Measurements from ENCODE around the gene BCL6. TPM values are rescaled to one million over a fixed set of nuclear protein-coding genes. Genes with fewer than 3 reads are reported as not detected.
A peak's percentile ranks its signal among the peaks of the same experiment; 100 is the strongest.

Gene BCL6
- total and polyA plus RNA-seq, 10 of the 15 experiments (the other 5 are each of a cell fraction or from before 2014, with no cell fraction given): 0.04 to 0.85 (median 0.15) TPM

DNA sequence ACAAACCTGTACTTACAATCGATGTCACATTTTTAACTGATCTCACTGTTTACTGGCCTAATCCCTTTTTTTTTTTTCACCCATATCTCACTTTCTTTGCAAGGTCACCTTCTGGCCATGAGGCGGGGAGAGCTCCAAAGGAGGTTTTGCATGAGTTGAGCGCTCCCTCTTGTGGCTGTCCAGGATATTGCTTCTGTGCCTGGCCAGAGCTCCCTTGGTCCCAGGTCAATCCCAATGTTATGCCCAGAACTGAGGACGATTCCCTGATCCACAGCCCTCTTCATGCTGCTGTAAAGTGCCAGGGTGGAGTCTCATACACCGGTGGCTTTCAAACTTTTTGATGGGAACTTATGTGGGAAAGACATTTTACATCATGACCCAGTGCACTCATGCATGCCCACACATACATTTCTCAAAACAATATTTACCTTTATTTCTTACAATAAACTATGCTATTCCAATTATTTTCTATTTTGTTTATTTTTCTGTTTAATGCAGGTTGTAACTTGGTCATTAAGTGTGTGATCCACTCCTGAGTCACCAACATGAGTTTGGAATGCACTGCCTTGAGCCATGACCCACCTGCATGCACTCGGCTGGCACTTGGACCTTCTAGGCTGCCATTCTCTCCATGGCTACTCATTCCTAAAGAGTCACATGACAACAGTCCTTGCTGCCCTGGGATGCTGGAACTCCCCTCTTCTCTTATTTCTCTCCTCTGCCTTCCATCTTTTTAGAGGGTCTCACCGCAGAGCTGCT is 65.5 kb downstream of the BCL6 start (continued):
- TF ChIP-seq MYC (IDR thresholded peaks at IDR 0.05; ENCODE audit: insufficient read depth, insufficient read length, insufficient replicate concordance, low read length, severe bottlenecking): no peak
- no peak for TF ChIP-seq WRNIP1 (IDR thresholded peaks at IDR 0.05; ENCODE audit: borderline replicate concordance, low read depth, low read length)
- peak; percentile 56; the same call in 1 of the 2 replicates for TF ChIP-seq PAX5 (IDR thresholded peaks at IDR 0.05; ENCODE audit: borderline replicate concordance, low read depth, low read length)
- TF ChIP-seq, protein P1, sequence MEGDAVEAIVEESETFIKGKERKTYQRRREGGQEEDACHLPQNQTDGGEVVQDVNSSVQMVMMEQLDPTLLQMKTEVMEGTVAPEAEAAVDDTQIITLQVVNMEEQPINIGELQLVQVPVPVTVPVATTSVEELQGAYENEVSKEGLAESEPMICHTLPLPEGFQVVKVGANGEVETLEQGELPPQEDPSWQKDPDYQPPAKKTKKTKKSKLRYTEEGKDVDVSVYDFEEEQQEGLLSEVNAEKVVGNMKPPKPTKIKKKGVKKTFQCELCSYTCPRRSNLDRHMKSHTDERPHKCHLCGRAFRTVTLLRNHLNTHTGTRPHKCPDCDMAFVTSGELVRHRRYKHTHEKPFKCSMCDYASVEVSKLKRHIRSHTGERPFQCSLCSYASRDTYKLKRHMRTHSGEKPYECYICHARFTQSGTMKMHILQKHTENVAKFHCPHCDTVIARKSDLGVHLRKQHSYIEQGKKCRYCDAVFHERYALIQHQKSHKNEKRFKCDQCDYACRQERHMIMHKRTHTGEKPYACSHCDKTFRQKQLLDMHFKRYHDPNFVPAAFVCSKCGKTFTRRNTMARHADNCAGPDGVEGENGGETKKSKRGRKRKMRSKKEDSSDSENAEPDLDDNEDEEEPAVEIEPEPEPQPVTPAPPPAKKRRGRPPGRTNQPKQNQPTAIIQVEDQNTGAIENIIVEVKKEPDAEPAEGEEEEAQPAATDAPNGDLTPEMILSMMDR (IDR thresholded peaks at IDR 0.05 in 2 of 3, conservative IDR thresholded peaks at IDR 0.05 in 1 of 3; ENCODE audit: control insufficient read depth in 2 of 3, extremely low read depth in 1 of 3, insufficient read depth in 1 of 3, low read depth in 3 of 3, low read length in 3 of 3): peak; percentile 84 to 94 (median 89)
- 0 out of 2 replicates have a peak, but pooled peaks have one; percentile 6 for TF ChIP-seq ZNF384 (IDR thresholded peaks at IDR 0.05; ENCODE audit: borderline replicate concordance, low read depth, low read length)
- TF ChIP-seq RAD21 (IDR thresholded peaks at IDR 0.05; ENCODE audit: insufficient read depth, low read depth, low read length): peak; percentile 91
- no peak for TF ChIP-seq NRF1 (conservative IDR thresholded peaks at IDR 0.05; ENCODE audit: low read depth, low read length)

GRCh38 chr3:187678726-187679268 is 66.5 kb downstream of the BCL6 start:
- H3K4me1 ChIP-seq (ENCODE audit: control insufficient read depth, insufficient read depth, low read length): no peaks in the 10 kb centered on the region
- H3K27me3 ChIP-seq (replicated peaks in 1 of 2; ENCODE audit: control insufficient read depth in 2 of 2, insufficient read depth in 2 of 2, low read length in 1 of 2): no peaks in the 10 kb centered on the region; a peak in 1 of 4 replicates
- H3K9ac ChIP-seq (ENCODE audit: control insufficient read depth, insufficient read depth, low read length): no peak overlapping the region
- TF ChIP-seq SMC3 (IDR thresholded peaks at IDR 0.05; ENCODE audit: borderline replicate concordance, low read length): peak; percentile 66
- TF ChIP-seq RAD21 (IDR thresholded peaks at IDR 0.05; ENCODE audit: insufficient read depth, low read depth, low read length): peak; percentile 74
- no peak for TF ChIP-seq HDAC6 (IDR thresholded peaks at IDR 0.05; ENCODE audit: unreplicated experiment)
- TF ChIP-seq YY1 (IDR thresholded peaks at IDR 0.05; ENCODE audit: low read depth, low read length): peak; percentile 56; the same call in 1 of the 2 replicates
- TF ChIP-seq IRF3 (IDR thresholded peaks at IDR 0.05): no peak
- TF ChIP-seq, protein P1 (IDR thresholded peaks at IDR 0.05 in 2 of 3, conservative IDR thresholded peaks at IDR 0.05 in 1 of 3; ENCODE audit: control insufficient read depth in 2 of 3, extremely low read depth in 1 of 3, insufficient read depth in 1 of 3, low read depth in 3 of 3, low read length in 3 of 3): peak; percentile 46 to 57 (median 55); a peak in 5 of 6 replicates
- 12% methylated on average over 5 of the region's 5 CpGs for WGBS (ENCODE audit: insufficient coverage, insufficient replicate concordance, low lambda C conversion rate, missing lambda C conversion rate)
- H3K27ac ChIP-seq (ENCODE audit: control insufficient read depth, insufficient read depth): no peak overlapping the region
- H3K4me3 ChIP-seq: no peak overlapping the region
- BruUV-seq (replicated peaks): no TSS peak
- in situ Hi-C loops (cut with MboI) (no loop called here), intact Hi-C loops (cut with micrococcal nuclease; ENCODE audit: unreplicated experiment) (loop anchor here (1.0 kb wide), 3 partner anchors 62 to 458 kb away; no protein-coding TSS in a partner anchor)
- FAIRE-seq (no peak), DNase-seq (ENCODE audit: low read depth, low spot score) (no peak), ATAC-seq (peak; percentile 74)
- CTCF ChIA-PET: interaction anchor here (0.7 to 20.7 kb wide), 36 partner anchors 9 to 1363 kb away, joined by 3 to 519 read pairs (median 6); partner anchors contain the start of genes RTP4 and SST
- POLR2A ChIA-PET: interaction anchor here (1.1 kb wide), 1 partner anchor 63 kb away, joined by 3 read pairs; no protein-coding TSS in a partner anchor
- no peaks in the 10 kb centered on the region for H3K36me3 ChIP-seq (ENCODE audit: control insufficient read depth in 2 of 2, insufficient read depth in 2 of 2, low read length in 1 of 2)
- H2AFZ ChIP-seq (ENCODE audit: control insufficient read depth, low read depth, low read length): no peak overlapping the region
- RAD21 ChIA-PET (ENCODE audit: unreplicated experiment): interaction anchor here (0.7 to 7.9 kb wide), 16 partner anchors 7 to 464 kb away, joined by 3 to 219 read pairs (median 4); no protein-coding TSS in a partner anchor
- no peaks in the 10 kb centered on the region for H3K9me3 ChIP-seq (replicated peaks; ENCODE audit: control insufficient read depth, insufficient read depth, low read length)
- H4K20me1 ChIP-seq (ENCODE audit: control insufficient read depth, insufficient read depth): no peaks in the 10 kb centered on the region; the same call in 1 of the 2 replicates
- no peaks in the 10 kb centered on the region for H3K79me2 ChIP-seq (ENCODE audit: control insufficient read depth, insufficient read depth, low read length)
- SMC1A ChIA-PET (ENCODE audit: uncharacterized antibody, unreplicated experiment): interaction anchor here (0.6 to 10.6 kb wide), 19 partner anchors 8 to 459 kb away, joined by 3 to 231 read pairs (median 6); partner anchors contain the start of genes RTP4 and SST
- H3K4me2 ChIP-seq (ENCODE audit: control insufficient read depth, insufficient read depth): no peak overlapping the region
